ENCODE data around the gene IL20.

The IL20 gene

GRCh38 chr1:206905295-206906164 is 40.1 kb downstream of the IL20 start:
- DNase-seq, result no peak

- peak in 1 of 2 experiments; percentile 27 for DNase-seq
Observed at GRCh38 chr1:206907304-206907991, 42.0 kb downstream of the IL20 start.

DNA sequence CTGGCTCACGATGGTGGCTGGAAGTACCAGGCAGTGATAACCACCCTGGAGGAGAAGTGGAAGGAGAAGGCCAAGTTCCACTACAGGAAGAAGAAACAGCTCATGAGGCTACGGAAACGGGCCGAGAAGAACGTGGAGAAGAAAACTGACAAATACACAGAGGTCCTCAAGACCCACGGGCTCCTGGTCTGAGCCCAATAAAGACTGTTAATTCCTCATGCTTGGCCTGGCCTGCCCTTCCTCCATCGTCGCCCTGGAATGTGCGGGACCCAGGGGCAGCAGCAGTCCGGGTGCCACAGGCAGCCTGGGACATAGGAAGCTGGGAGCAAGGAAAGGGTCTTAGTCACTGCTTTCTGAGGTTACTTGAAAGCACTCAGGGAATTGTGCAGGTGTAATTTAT is 42.6 kb downstream of the IL20 start:
- DNase-seq, result no peak

GRCh38 chr1:206909161-206909882 is 43.9 kb downstream of the IL20 start:
- no peak for DNase-seq

- DNase-seq, result no peak
Observed at GRCh38 chr1:206909883-206910318, 44.5 kb downstream of the IL20 start.

GRCh38 chr1:206911064-206911663 is 45.7 kb downstream of the IL20 start:
- DNase-seq, result peak; percentile 63 to 67

DNA sequence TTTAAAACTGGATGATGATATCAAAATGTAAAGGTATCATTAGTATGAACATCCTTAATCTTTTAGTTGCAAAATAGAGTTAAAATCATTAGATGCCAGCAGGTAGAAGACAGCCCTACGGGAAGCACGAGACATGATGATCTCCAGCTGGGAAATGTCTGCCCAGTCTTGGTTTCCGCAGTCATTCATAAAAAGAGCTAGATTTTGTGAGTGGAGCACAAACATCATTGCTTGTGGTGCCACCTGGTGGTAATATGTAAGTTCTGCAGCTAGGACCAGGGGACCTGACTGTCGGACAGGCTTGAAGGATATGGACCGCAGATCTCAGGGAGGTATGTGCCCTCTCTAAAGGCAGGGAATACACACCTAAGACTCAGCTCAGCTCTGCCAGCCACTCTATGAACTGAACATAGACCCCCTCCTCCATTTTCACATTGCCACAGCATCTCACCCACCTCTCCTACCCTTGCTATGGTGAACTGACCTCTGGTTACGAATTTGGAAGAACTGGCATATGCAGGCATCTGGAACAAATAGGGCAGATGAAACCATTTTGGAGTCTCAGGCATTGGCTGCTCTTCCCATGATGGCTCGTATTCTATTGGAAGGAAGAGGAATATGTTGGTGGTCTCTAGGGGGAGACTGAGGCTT is 47.1 kb downstream of the IL20 start:
- peak; percentile 63 to 77 for DNase-seq

GRCh38 chr1:206913766-206914537 is 48.5 kb downstream of the IL20 start:
- DNase-seq, result no peak

- DNase-seq, result no peak
Observed at GRCh38 chr1:206915030-206915735, 49.8 kb downstream of the IL20 start.

- no peak for DNase-seq
Observed at GRCh38 chr1:206916000-206916709, 50.7 kb downstream of the IL20 start.

- DNase-seq, result no peak
Observed at GRCh38 chr1:206918076-206918475, 52.7 kb downstream of the IL20 start.

Data from Kasumi-1 (cell line).